Measurements from ENCODE around the gene NAT10.
A peak's percentile ranks its signal among the peaks of the same experiment; 100 is the strongest.

NAT10 gene

GRCh38 chr11:34168642-34169420, 63.4 kb downstream of the NAT10 start:
- TF ChIP-seq CTCF (IDR thresholded peaks at IDR 0.05; ENCODE audit: low read depth, low read length), result no peak
- DNase-seq (ENCODE audit: extremely low read depth, low read depth), result no peak

DNA sequence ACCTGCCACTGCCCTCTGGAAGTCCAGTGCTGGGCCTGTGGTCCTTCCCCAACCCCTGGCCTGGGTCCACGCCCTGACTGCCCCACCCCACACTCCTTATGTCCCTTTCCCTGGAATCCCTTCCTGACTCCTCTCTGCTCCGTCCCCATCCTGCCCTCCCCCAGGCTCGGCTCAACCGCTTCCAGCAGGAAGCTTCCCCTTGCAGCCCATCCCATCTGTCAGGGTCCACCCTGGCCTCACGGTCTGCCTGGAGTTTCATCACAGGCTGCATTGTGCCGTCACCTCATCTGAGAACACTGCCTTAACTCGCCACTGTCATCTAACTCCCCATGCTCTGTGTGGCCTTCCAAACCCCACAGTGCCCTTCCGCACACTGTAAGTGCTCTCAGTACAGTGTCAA, 64.3 kb downstream of the NAT10 start:
- TF ChIP-seq CTCF (IDR thresholded peaks at IDR 0.05; ENCODE audit: low read depth, low read length), result no peak
- no peak for DNase-seq (ENCODE audit: extremely low read depth, low read depth)

DNA sequence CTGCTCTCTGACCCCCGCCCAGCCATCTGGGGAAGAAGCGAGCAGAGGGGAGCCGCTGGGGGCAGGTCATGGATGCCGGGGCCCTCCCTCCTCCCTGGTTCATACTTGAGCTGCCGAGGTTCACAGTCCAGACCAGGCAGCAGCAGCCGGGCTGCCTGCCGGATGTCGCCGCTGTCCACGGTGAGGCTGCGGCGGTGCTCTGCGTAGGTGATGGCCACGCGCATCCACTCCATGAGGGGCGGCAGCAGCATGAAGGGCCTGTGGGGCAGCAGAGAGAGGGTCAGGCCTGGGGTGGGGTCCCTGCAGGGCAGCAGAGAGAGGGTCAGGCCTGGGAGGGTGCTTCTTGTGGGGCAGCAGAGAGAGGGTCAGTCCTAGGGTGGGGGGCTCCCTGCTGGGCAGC, 67.6 kb downstream of the NAT10 start:
- TF ChIP-seq CTCF (IDR thresholded peaks at IDR 0.05; ENCODE audit: low read depth, low read length), result no peak
- DNase-seq (ENCODE audit: extremely low read depth, low read depth), result no peak

GRCh38 chr11:34174412-34175041, 69.1 kb downstream of the NAT10 start:
- no peak for DNase-seq (ENCODE audit: extremely low read depth, low read depth)
- peak; percentile 95 for TF ChIP-seq CTCF (IDR thresholded peaks at IDR 0.05; ENCODE audit: low read depth, low read length)

- no peak for TF ChIP-seq CTCF (IDR thresholded peaks at IDR 0.05; ENCODE audit: low read depth, low read length)
- no peak for DNase-seq (ENCODE audit: extremely low read depth, low read depth)
Measured at GRCh38 chr11:34175284-34176019, 70.0 kb downstream of the NAT10 start.

DNA sequence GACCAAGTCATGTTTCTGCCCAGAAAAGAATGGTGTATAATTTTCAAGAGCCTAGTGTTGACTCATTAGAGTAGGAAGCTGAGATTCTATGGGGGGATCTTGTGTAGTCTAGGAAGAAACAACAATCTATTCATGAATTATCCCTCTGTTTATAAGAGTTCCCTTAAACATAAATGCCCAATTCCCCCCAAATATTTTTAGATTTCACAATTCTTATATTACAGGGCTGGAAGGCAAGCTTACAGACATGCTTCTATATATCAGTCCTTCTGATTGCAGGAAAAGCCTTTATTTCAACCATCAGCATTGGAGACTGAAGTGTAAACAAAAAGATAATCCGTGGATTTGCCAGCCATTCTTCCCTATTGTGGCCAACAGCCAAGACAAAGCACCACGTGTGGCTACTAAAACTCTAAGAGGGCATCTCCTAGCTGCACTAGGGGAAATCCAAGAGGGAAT, 71.4 kb downstream of the NAT10 start:
- DNase-seq (ENCODE audit: extremely low read depth, low read depth), result no peak
- TF ChIP-seq CTCF (IDR thresholded peaks at IDR 0.05; ENCODE audit: low read depth, low read length), result no peak

Data from AG09319 (cell line).